B cell (primary cell): ENCODE results near the gene TRAM2. TPM values are rescaled to one million over a fixed set of nuclear protein-coding genes. Genes with fewer than 3 reads are reported as not detected.

Experiments used
- ATAC-seq: fragments of 200-7000 bp; cut with Tn5 transposase; one replicate; pipeline ENCODE4 v1.10.0; 2021; ENCODE audit warnings: low read depth, mild to moderate bottlenecking, moderate number of reproducible peaks, moderate library complexity
- CTCF ChIA-PET: fragments of 350-600 bp; sonication (Branson Sonifier 250); formaldehyde crosslinking; loops from one replicate; lab custom pipeline; 2021; ENCODE audit warnings: antibody characterized with exemption, inconsistent platforms; lab: Charles Lee
- POLR2A ChIA-PET: fragments of 350-600 bp; sonication (Branson Sonifier 250); formaldehyde crosslinking; loops from one replicate; lab custom pipeline; 2021; ENCODE audit warnings: antibody characterized with exemption; lab: Charles Lee
- DNase-seq: peaks from one replicate; pipeline ENCODE4 v3.0.0; 2013
- H2AFZ ChIP-seq: 2 replicates; pipeline ENCODE4 v1.6.1; 2012; ENCODE audit warnings: mild to moderate bottlenecking, low read depth, low read length; ENCODE audit not compliant: insufficient read depth, poor library complexity, severe bottlenecking
- H3K27ac ChIP-seq, 2 donors: 1 replicate in 1 of 2; 2 replicates in 1 of 2; pipeline ENCODE4 v1.5.1; 2012 to 2013; ENCODE audit warnings: low read length in 2 of 2, mild to moderate bottlenecking in 2 of 2, moderate library complexity in 1 of 2
- H3K27me3 ChIP-seq, 4 experiments: fragments of 200-600 bp in 1 of 4; sonication (generic) in 1 of 4; replicated peaks in 1 of 4; 1 replicate in 2 of 4; 2 replicates in 2 of 4; pipeline versions ENCODE4 v1.6.1 to v1.7.0; 2013 to 2016; ENCODE audit warnings: low read length in 3 of 4, mild to moderate bottlenecking in 2 of 4, mixed read lengths in 1 of 4, moderate library complexity in 1 of 4; ENCODE audit not compliant: insufficient read depth in 4 of 4, control insufficient read depth in 3 of 4; ENCODE audit errors: control extremely low read depth in 1 of 4
- H3K36me3 ChIP-seq, 2 experiments: replicated peaks in 1 of 2; 1 replicate in 1 of 2; 2 replicates in 1 of 2; pipeline versions ENCODE4 v1.6.1 to v1.7.1; 2013; ENCODE audit warnings: low read length in 1 of 2; ENCODE audit not compliant: insufficient read depth in 2 of 2, control insufficient read depth in 1 of 2; ENCODE audit errors: control extremely low read depth in 1 of 2, extremely low read depth in 1 of 2
- H3K4me1 ChIP-seq, 2 donors: fragments of 200-600 bp in 1 of 2; sonication (generic) in 1 of 2; 1 replicate in 1 of 2; 2 replicates in 1 of 2; pipeline versions ENCODE4 v1.5.1 to v1.6.1; 2013 to 2017; ENCODE audit warnings: low read length in 2 of 2; ENCODE audit not compliant: control insufficient read depth in 2 of 2, insufficient read depth in 2 of 2
- H3K4me2 ChIP-seq: replicated peaks from 2 replicates; pipeline ENCODE3; 2012; ENCODE audit warnings: mild to moderate bottlenecking, low read depth, low read length; ENCODE audit not compliant: poor library complexity, severe bottlenecking
- H3K4me3 ChIP-seq, 5 experiments: fragments of 200-600 bp in 1 of 5; sonication (generic) in 1 of 5; 1 replicate in 3 of 5; 2 replicates in 2 of 5; pipeline versions ENCODE4 v1.5.1 to v1.7.0; 2011 to 2016; ENCODE audit warnings: low read length in 4 of 5, mild to moderate bottlenecking in 4 of 5, low read depth in 2 of 5, control low read depth in 1 of 5, moderate library complexity in 1 of 5; ENCODE audit not compliant: insufficient read depth in 1 of 5; ENCODE audit errors: control extremely low read depth in 1 of 5, extremely low read depth in 1 of 5
- H3K79me2 ChIP-seq: fragments of 200-600 bp; sonication (generic); one replicate; pipeline ENCODE4 v1.6.0; 2016; ENCODE audit warnings: low read length; ENCODE audit not compliant: control insufficient read depth, insufficient read depth
- H3K9ac ChIP-seq: fragments of 200-600 bp; sonication (generic); 2 replicates; pipeline ENCODE4 v1.6.1; 2017; ENCODE audit warnings: mild to moderate bottlenecking, low read length, moderate library complexity
- H3K9me3 ChIP-seq, 3 donors: one replicate each; pipeline versions ENCODE4 v1.6.1 to v1.7.1; 2013; ENCODE audit warnings: low read length in 2 of 3; ENCODE audit not compliant: control insufficient read depth in 2 of 3, insufficient read depth in 1 of 3; ENCODE audit errors: control extremely low read depth in 1 of 3
- H4K20me1 ChIP-seq: 2 replicates; pipeline ENCODE4 v1.6.0; 2012; ENCODE audit warnings: mild to moderate bottlenecking, low read length; ENCODE audit not compliant: insufficient read depth, control insufficient read depth, poor library complexity, severe bottlenecking
- H3K27ac Mint-ChIP-seq: one replicate; pipeline ENCODE4 v1.8.0; 2021; ENCODE audit warnings: mixed read lengths
- H3K27me3 Mint-ChIP-seq: one replicate; pipeline ENCODE4 v1.8.0; 2021; ENCODE audit warnings: mixed read lengths
- H3K4me1 Mint-ChIP-seq: one replicate; pipeline ENCODE4 v1.8.0; 2021; ENCODE audit warnings: mixed read lengths
- H3K4me3 Mint-ChIP-seq: one replicate; pipeline ENCODE4 v1.8.0; 2021; ENCODE audit warnings: mixed read lengths
- H3K9me3 Mint-ChIP-seq: one replicate; pipeline ENCODE4 v1.8.0; 2022; ENCODE audit warnings: mixed read lengths; ENCODE audit not compliant: insufficient read depth
- EZH2 ChIP-seq: IDR thresholded peaks from 2 replicates; pipeline ENCODE4 v1.6.1; 2012; ENCODE audit warnings: borderline replicate concordance, low read depth, mild to moderate bottlenecking, moderate library complexity, low read length; ENCODE audit not compliant: insufficient read depth, poor library complexity, severe bottlenecking
- WGBS: methylation state at CpG from one replicate; pipeline ENCODE4 v1.1.5; 2013; ENCODE audit warnings: missing lambda C conversion rate; ENCODE audit not compliant: insufficient coverage; 5-methylcytosine and 5-hydroxymethylcytosine counted together
- intact Hi-C: fragments of 100-400 bp; cut with micrococcal nuclease; formaldehyde crosslinking; loops from one replicate; pipeline ENCODE4 v1.10.0; 2022
- polyA plus RNA-seq: library from polyadenylated mRNA; depleted of rRNA; stranded (reverse); fragments of >200 nt; gene quantifications from 2 replicates; pipeline ENCODE4 v1.2.3, GENCODE V29; 2012
- total RNA-seq, 2 donors: library from RNA; stranded (reverse); fragments of 120-200 nt in 1 of 2; gene quantifications; 1 replicate in 1 of 2; 2 replicates in 1 of 2; pipeline versions ENCODE4 v1.2.3 to v1.2.4, GENCODE V29; 2013 to 2022
- TF ChIP-seq, protein P1 (sequence below): fragments of 200-600 bp; IDR thresholded peaks from one replicate; pipeline ENCODE4 v1.8.0; 2022; ENCODE audit warnings: antibody characterized with exemption, mild to moderate bottlenecking

The TRAM2 gene
- total and polyA plus RNA-seq, 2 donors (not counting 1 experiment from before 2014, with no cell fraction given): 9.0 to 13.3 TPM

DNA sequence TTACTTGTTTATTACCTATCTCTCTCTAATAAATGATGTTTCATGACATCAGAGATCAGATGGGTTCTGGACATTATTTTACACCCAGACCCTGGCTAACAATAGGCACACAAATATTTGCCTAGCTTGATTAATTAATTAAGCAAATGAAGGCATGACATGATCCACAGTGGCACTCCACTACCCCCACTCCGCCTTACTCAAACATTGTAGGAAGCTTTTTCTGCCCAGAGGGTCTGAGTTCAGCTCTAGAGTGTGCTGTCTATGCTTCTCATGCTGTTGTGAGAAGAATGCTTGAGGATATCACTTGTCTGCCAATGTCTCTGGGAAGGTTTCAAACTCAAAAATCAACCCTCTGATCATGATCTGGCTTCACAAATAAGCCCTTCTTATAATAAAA lies 45.0 kb downstream of the TRAM2 start:
- Mint-ChIP-seq H3K27ac (no peak overlapping the region), H3K4me3 (no peak overlapping the region), H3K9me3 (no peaks in the 10 kb centered on the region), H3K4me1 (peaks cover 6% of the 10 kb centered on the region), H3K27me3 (no peaks in the 10 kb centered on the region)
- H3K4me2 ChIP-seq: no peak overlapping the region
- peaks cover under 1 to 3% of the 10 kb centered on the region in 2 donors for H3K4me1 ChIP-seq
- no peak for ATAC-seq
- CTCF ChIA-PET: interaction anchor here (1.8 kb wide), 1 partner anchor 44 kb away, joined by 3 read pairs; no protein-coding TSS in a partner anchor
- H2AFZ ChIP-seq: no peak overlapping the region
- intact Hi-C loops: no loop called here
- POLR2A ChIA-PET: no interaction called here
- no peaks in the 10 kb centered on the region for H4K20me1 ChIP-seq
- peaks cover 0 to 8% of the 10 kb centered on the region in 2 experiments for H3K36me3 ChIP-seq
- H3K27me3 ChIP-seq: no peaks in the 10 kb centered on the region
- no peak overlapping the region for H3K4me3 ChIP-seq
- no peaks in the 10 kb centered on the region for H3K79me2 ChIP-seq
- H3K9ac ChIP-seq: no peak overlapping the region
- DNase-seq: no peak
- H3K27ac ChIP-seq: no peak overlapping the region
- TF ChIP-seq EZH2: no peak
- TF ChIP-seq, protein P1, sequence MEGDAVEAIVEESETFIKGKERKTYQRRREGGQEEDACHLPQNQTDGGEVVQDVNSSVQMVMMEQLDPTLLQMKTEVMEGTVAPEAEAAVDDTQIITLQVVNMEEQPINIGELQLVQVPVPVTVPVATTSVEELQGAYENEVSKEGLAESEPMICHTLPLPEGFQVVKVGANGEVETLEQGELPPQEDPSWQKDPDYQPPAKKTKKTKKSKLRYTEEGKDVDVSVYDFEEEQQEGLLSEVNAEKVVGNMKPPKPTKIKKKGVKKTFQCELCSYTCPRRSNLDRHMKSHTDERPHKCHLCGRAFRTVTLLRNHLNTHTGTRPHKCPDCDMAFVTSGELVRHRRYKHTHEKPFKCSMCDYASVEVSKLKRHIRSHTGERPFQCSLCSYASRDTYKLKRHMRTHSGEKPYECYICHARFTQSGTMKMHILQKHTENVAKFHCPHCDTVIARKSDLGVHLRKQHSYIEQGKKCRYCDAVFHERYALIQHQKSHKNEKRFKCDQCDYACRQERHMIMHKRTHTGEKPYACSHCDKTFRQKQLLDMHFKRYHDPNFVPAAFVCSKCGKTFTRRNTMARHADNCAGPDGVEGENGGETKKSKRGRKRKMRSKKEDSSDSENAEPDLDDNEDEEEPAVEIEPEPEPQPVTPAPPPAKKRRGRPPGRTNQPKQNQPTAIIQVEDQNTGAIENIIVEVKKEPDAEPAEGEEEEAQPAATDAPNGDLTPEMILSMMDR: no peak
- no CpG with 5 or more reads among the region's 1 CpG for WGBS
- no peaks in the 10 kb centered on the region for H3K9me3 ChIP-seq

DNA sequence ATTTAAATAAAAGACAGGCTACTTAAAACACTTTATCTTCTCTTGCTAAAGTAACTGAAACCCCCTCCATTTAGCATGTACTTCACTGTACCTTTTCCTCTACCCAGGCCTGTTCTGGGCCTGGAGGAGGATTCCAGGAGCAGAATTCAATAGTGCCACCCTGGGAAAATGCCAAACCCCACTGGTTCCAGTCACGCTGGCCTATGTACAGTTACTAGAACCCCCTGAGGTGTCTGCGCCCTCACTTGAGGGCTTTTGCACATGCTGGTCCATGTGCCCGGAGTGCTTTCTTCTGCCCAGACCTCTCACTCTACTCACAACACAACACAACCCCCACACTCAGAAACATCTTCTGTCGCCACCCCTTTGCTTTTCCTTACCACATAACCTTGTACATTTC lies 45.5 kb downstream of the TRAM2 start:
- Mint-ChIP-seq H3K4me3 (no peak overlapping the region), H3K27ac (no peak overlapping the region), H3K9me3 (no peaks in the 10 kb centered on the region), H3K27me3 (no peaks in the 10 kb centered on the region), H3K4me1 (peaks cover 2% of the 10 kb centered on the region)
- ATAC-seq (no peak), DNase-seq (no peak)
- Histone ChIP-seq H3K4me3 (no peak overlapping the region), H4K20me1 (no peaks in the 10 kb centered on the region), H2AFZ (no peak overlapping the region), H3K9ac (no peak overlapping the region), H3K9me3 (no peaks in the 10 kb centered on the region), H3K27ac (no peak overlapping the region), H3K4me1 (no peaks in the 10 kb centered on the region), H3K36me3 (peaks cover 0 to 8% of the 10 kb centered on the region in 2 experiments), H3K27me3 (no peaks in the 10 kb centered on the region), H3K79me2 (no peaks in the 10 kb centered on the region), H3K4me2 (no peak overlapping the region)
- POLR2A ChIA-PET: no interaction called here
- TF ChIP-seq, protein P1: no peak
- TF ChIP-seq EZH2: no peak
- intact Hi-C loops: no loop called here
- CTCF ChIA-PET: interaction anchor here (0.8 to 1.8 kb wide), 2 partner anchors 44 to 112 kb away, joined by 3 read pairs; no protein-coding TSS in a partner anchor
- 98% methylated on average over 3 of the region's 4 CpGs for WGBS
